Kidney (tissue), 14 donors: ENCODE measurements around the gene CYB561A3. TPM values are rescaled to one million over a fixed set of nuclear protein-coding genes. Genes with fewer than 3 reads are reported as not detected.
A peak's percentile ranks its signal among the peaks of the same experiment; 100 is the strongest.
"Not testable (repeated sequence)": the region's sequence is repeated elsewhere in the genome, so short reads cannot be mapped to it uniquely, and the experiment has no call there.

Experiments
- DNase-seq, 5 donors: peaks; one replicate each; pipeline ENCODE4 v3.0.0-alpha.2; 2013 to 2020
- FAIRE-seq: peaks from 2 replicates; lab custom pipeline; 2012; peaks lifted over from hg19 to GRCh38; lab: Jason Lieb, UNC
- H3K27ac ChIP-seq, 2 donors: one replicate each; pipeline ENCODE4 v1.7.0; 2013; ENCODE audit warnings: low read depth in 2 of 2, low read length in 2 of 2, inconsistent platforms in 1 of 2
- H3K27me3 ChIP-seq: one replicate; pipeline ENCODE4 v1.7.1; 2013; ENCODE audit warnings: low read length, inconsistent platforms; ENCODE audit not compliant: control insufficient read depth, insufficient read depth
- H3K36me3 ChIP-seq, 3 donors: one replicate each; pipeline versions ENCODE4 v1.7.0 to v1.7.1; 2013; ENCODE audit warnings: low read length in 3 of 3, control low read depth in 1 of 3, inconsistent platforms in 1 of 3; ENCODE audit not compliant: insufficient read depth in 3 of 3, control insufficient read depth in 2 of 3
- H3K4me1 ChIP-seq, 3 donors: one replicate each; pipeline versions ENCODE4 v1.7.0 to v1.7.1; 2013; ENCODE audit warnings: low read length in 3 of 3, inconsistent platforms in 1 of 3, low read depth in 1 of 3; ENCODE audit not compliant: control insufficient read depth in 2 of 3, insufficient read depth in 2 of 3
- H3K4me3 ChIP-seq, 3 donors: one replicate each; pipeline versions ENCODE4 v1.7.0 to v1.8.1; 2013; ENCODE audit warnings: low read length in 3 of 3, control low read depth in 1 of 3, inconsistent platforms in 1 of 3
- H3K9ac ChIP-seq, 3 donors: one replicate each; pipeline versions ENCODE4 v1.7.0 to v1.7.1; 2013; ENCODE audit warnings: low read length in 3 of 3, control low read depth in 1 of 3, inconsistent platforms in 1 of 3
- H3K9me3 ChIP-seq, 3 donors: one replicate each; pipeline versions ENCODE4 v1.7.0 to v1.7.1; 2013; ENCODE audit warnings: low read length in 3 of 3, control low read depth in 1 of 3, inconsistent platforms in 1 of 3; ENCODE audit not compliant: control insufficient read depth in 2 of 3, insufficient read depth in 1 of 3
- intact Hi-C: fragments of 100-400 bp; cut with DNase I; formaldehyde crosslinking; loops from one replicate; pipeline ENCODE4 v1.11.1; 2022
- polyA plus RNA-seq: library from polyadenylated mRNA; stranded (reverse); fragments of 350-450 nt; fragmentation: Illumina TruSeq; extraction: RNeasy Lipid Tissue Mini Kit (QIAGEN cat#74804); gene quantifications from one replicate; pipeline ENCODE4 v1.2.3, GENCODE V29; 2014; ENCODE audit warnings: low read depth, low replicate concordance; ENCODE audit not compliant: insufficient read depth
- total RNA-seq: library from RNA; stranded (reverse); fragmentation: NEBNext Ultra II Directional; extraction: Animal tissue kit (Norgen Biotek cat#: 25700); gene quantifications from one replicate; pipeline ENCODE4 v1.2.1, GENCODE V29; 2021
- TF ChIP-seq, protein P1 (sequence below): IDR thresholded peaks from 3 replicates; pipeline ENCODE4 v1.5.1; 2012; ENCODE audit warnings: mild to moderate bottlenecking, moderate library complexity, borderline replicate concordance; ENCODE audit not compliant: insufficient read depth; ENCODE audit errors: extremely low read depth
- donor health status: control.
- donor health status: control.
- donor health status: control.
- donor health status: control.
- donor health status: control.
- donor health status: DM: yes; HTN: yes; CAD: no.
- donor health status: Normal renal cell carcinoma (clear cell type).

Gene CYB561A3
- total and polyA plus RNA-seq, 2 donors from 2014 or later = 29.7 to 36.8 TPM

DNA sequence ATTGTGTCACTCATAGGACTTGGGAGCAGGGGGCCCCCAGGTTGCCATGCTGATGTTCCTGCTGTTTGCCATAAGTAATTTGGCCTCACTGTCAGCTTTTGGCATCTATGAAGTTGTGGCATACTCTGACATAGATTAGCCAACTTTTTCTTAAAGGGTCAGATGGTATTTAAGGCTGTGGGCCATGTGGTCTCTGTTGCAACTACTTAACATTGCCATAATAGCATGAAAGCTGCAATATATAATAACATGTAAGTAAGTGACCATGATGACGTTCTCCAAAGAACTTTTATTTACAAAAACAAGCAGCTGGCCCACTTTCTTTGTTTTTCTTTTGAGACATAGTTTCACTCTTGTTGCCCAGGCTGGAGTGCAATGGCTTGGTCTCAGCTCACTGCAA is 28.5 kb upstream of the CYB561A3 start:
- FAIRE-seq (no peak), DNase-seq (no peak)
- Histone ChIP-seq H3K27ac (no peak overlapping the region), H3K4me3 (no peak overlapping the region), H3K9ac (no peak overlapping the region), H3K4me1 (peaks cover 3 to 8% (median 8%) of the 10 kb centered on the region in 3 donors), H3K36me3 (peaks cover 0 to 6% (median 2%) of the 10 kb centered on the region in 3 donors), H3K9me3 (no peaks in the 10 kb centered on the region), H3K27me3 (no peaks in the 10 kb centered on the region)
- TF ChIP-seq, protein P1, sequence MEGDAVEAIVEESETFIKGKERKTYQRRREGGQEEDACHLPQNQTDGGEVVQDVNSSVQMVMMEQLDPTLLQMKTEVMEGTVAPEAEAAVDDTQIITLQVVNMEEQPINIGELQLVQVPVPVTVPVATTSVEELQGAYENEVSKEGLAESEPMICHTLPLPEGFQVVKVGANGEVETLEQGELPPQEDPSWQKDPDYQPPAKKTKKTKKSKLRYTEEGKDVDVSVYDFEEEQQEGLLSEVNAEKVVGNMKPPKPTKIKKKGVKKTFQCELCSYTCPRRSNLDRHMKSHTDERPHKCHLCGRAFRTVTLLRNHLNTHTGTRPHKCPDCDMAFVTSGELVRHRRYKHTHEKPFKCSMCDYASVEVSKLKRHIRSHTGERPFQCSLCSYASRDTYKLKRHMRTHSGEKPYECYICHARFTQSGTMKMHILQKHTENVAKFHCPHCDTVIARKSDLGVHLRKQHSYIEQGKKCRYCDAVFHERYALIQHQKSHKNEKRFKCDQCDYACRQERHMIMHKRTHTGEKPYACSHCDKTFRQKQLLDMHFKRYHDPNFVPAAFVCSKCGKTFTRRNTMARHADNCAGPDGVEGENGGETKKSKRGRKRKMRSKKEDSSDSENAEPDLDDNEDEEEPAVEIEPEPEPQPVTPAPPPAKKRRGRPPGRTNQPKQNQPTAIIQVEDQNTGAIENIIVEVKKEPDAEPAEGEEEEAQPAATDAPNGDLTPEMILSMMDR = no peak
- intact Hi-C loops = no loop called here

DNA sequence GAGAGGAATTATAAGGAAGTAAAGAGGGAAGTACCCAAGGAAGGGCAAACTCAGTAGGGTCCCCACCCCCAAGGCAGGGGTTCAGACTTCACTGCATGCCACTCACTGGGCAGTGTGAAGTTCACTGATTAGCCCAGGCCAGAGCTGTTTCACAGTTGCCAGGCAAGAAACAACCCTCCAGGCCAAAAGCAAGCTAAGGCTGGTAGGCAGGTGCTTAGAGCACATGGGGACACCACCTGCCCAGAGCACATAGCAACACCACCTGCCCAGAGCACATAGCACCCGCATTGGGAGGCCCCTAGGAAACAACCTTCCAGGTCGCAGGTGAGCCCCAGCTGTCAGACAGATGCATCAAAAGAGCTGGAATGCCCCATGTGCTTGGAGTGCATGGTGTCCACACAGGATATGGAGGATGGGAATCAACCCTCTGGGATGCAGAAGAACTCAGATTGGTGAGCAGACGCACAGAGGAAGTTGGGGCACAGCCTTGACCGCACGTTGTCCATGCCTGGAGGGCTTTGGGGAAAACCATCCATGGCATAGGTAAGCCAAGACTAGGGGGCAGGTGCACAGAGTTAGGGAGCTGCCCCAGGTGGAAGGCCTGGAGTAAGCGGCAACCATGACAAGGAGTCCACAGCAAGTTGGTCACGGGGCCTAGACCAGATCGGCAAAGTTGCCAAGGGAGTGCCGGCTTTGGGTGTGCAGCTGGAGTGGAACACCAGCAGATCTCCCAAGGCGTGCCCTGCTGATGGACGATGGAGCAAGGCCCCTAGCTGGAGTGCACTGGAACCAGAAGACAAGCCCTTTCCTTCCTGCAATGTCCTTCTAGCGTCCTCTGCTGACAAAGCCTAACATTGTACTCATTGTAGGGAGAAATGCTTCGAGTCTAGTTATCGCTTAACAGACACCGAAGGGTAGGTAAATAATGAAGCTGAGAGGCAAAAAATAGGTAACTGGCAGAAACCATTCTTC is 22.9 kb upstream of the CYB561A3 start:
- no peaks in the 10 kb centered on the region for H3K9me3 ChIP-seq
- H3K4me3 ChIP-seq = no peak overlapping the region
- TF ChIP-seq, protein P1 = peak; percentile 29
- H3K27me3 ChIP-seq = no peaks in the 10 kb centered on the region
- peaks cover 0 to 4% (median 0%) of the 10 kb centered on the region in 3 donors for H3K4me1 ChIP-seq
- H3K36me3 ChIP-seq = no peaks in the 10 kb centered on the region
- peak in 1 of 5 donors; percentile 23 for DNase-seq
- H3K9ac ChIP-seq = no peak overlapping the region
- no peak overlapping the region for H3K27ac ChIP-seq
- intact Hi-C loops = loop anchor here (5.0 kb wide), 1 partner anchor 47 kb away; no protein-coding TSS in a partner anchor
- FAIRE-seq = no peak

DNA sequence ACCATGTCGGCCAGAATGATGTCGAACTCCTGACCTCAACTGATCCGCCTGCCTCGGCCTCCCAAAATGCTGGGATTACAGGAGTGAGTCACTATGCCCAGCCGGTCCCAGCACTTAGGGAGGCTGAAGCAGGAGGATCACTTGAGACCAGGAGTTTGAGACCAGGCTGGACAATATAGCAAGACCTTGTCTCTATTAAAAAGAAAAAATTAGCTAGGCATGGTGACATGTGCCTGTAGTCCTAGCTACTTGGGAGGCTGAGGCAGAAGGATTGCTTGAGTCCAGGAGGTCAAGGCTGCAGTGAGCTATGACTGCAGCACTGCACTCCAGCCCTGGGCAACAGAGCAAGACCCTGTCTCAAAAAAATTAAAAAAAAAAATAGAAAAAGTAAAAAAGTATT is 22.2 kb upstream of the CYB561A3 start:
- H3K9ac ChIP-seq, intact Hi-C loops, H3K4me1 ChIP-seq, FAIRE-seq, H3K27me3 ChIP-seq, H3K36me3 ChIP-seq, H3K4me3 ChIP-seq, H3K27ac ChIP-seq, DNase-seq, H3K9me3 ChIP-seq: not testable (repeated sequence)

DNA sequence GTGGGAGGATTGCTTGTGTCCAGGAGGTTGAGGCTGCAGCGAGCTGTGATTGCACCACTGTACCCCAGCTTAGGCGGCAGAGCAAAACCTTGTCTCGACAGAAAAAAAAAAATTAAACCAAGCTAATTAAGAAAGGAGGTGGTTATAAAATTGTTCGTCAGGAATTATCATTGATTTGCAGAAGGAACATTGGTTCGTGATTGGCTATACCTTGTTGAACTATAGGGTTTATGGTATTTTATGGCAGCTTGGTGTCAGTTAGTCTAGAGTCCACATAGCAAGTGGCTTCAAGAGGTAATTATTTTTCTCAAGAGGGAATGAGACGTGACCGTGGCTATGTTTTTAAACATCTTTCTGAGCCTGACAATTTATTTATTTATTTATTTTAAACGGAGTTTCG is 19.2 kb upstream of the CYB561A3 start:
- TF ChIP-seq, protein P1 = no peak
- no peak for DNase-seq
- Histone ChIP-seq H3K27ac (no peak overlapping the region), H3K9ac (no peak overlapping the region), H3K9me3 (no peaks in the 10 kb centered on the region), H3K4me1 (peaks cover 0 to 4% (median 0%) of the 10 kb centered on the region in 3 donors), H3K36me3 (no peaks in the 10 kb centered on the region), H3K27me3 (no peaks in the 10 kb centered on the region), H3K4me3 (no peak overlapping the region)
- FAIRE-seq = no peak
- intact Hi-C loops = no loop called here
